MM.1S (cell line): ENCODE measurements around the gene VWA5B2.

ENCODE experiments used
- EZH2 ChIP-seq: fragments of 300-600 bp; sonication (generic); optimal IDR thresholded peaks from 2 replicates; pipeline ENCODE3; 2017; ENCODE audit warnings: low read depth, mild to moderate bottlenecking, antibody characterized with exemption, low read length, mixed read lengths
- TF ChIP-seq, protein P1 (sequence below): fragments of 300-600 bp; sonication (generic); IDR thresholded peaks from 2 replicates; pipeline ENCODE4 v1.5.1; 2016; ENCODE audit warnings: antibody characterized with exemption, low read length, mixed read lengths

DNA sequence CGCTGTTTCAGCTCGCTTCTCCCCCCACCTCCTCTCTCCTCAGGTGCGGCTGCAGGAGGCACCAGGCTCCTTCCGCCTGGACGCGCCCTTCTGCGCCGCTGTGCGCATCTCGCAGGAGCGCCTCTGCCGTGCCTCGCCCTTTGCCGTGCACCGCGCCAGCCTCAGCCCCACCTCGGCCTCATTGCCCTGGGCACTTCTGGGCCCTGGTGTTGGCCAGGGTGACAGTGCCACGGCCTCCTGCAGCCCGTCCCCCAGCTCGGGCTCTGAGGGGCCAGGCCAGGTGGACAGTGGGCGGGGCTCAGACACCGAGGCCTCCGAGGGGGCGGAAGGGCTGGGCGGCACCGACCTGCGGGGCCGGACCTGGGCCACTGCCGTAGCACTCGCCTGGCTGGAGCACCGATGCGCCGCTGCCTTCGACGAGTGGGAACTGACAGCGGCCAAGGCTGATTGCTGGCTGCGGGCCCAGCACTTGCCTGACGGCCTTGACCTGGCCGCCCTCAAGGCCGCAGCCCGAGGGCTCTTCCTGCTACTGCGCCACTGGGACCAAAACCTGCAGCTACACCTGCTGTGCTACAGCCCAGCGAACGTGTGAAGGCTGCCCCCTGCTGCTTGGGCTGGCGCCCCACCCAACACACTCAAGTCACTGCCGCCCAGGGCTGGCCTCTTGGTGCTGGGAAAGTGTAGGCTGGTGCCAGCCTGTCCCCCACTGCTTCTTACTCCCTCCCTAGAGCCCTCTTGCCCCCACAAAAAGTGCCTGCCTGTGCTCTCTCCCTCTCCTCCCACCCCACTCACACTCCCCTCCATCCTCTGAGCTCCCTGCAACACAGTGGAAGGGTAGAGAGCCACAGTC is 12.3 kb downstream of the VWA5B2 start:
- TF ChIP-seq, protein P1, sequence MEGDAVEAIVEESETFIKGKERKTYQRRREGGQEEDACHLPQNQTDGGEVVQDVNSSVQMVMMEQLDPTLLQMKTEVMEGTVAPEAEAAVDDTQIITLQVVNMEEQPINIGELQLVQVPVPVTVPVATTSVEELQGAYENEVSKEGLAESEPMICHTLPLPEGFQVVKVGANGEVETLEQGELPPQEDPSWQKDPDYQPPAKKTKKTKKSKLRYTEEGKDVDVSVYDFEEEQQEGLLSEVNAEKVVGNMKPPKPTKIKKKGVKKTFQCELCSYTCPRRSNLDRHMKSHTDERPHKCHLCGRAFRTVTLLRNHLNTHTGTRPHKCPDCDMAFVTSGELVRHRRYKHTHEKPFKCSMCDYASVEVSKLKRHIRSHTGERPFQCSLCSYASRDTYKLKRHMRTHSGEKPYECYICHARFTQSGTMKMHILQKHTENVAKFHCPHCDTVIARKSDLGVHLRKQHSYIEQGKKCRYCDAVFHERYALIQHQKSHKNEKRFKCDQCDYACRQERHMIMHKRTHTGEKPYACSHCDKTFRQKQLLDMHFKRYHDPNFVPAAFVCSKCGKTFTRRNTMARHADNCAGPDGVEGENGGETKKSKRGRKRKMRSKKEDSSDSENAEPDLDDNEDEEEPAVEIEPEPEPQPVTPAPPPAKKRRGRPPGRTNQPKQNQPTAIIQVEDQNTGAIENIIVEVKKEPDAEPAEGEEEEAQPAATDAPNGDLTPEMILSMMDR: no peak
- no peak for TF ChIP-seq EZH2
